Fibroblast of lung (primary cell): ENCODE results near the gene IFI27.

Source experiments
- EZH2 ChIP-seq: IDR thresholded peaks from 2 replicates; pipeline ENCODE4 v1.5.1; 2012; ENCODE audit warnings: low read length, control low read depth, mild to moderate bottlenecking; ENCODE audit errors: missing control alignments
- TF ChIP-seq, protein P1 (sequence below), 2 donors: IDR thresholded peaks in 1 of 2; conservative IDR thresholded peaks in 1 of 2; 1 replicate in 1 of 2; 2 replicates in 1 of 2; pipeline ENCODE4 v1.5.1; 2011 to 2012; ENCODE audit warnings: low read length in 2 of 2, control low read depth in 1 of 2, inconsistent platforms in 1 of 2, low read depth in 1 of 2, mild to moderate bottlenecking in 1 of 2

GRCh38 chr14:94142836-94143235 lies 32.3 kb downstream of the IFI27 start:
- no peak for TF ChIP-seq EZH2
- TF ChIP-seq, protein P1, sequence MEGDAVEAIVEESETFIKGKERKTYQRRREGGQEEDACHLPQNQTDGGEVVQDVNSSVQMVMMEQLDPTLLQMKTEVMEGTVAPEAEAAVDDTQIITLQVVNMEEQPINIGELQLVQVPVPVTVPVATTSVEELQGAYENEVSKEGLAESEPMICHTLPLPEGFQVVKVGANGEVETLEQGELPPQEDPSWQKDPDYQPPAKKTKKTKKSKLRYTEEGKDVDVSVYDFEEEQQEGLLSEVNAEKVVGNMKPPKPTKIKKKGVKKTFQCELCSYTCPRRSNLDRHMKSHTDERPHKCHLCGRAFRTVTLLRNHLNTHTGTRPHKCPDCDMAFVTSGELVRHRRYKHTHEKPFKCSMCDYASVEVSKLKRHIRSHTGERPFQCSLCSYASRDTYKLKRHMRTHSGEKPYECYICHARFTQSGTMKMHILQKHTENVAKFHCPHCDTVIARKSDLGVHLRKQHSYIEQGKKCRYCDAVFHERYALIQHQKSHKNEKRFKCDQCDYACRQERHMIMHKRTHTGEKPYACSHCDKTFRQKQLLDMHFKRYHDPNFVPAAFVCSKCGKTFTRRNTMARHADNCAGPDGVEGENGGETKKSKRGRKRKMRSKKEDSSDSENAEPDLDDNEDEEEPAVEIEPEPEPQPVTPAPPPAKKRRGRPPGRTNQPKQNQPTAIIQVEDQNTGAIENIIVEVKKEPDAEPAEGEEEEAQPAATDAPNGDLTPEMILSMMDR (conservative IDR thresholded peaks at IDR 0.05 in 1 of 2, IDR thresholded peaks at IDR 0.05 in 1 of 2; ENCODE audit: low read depth in 1 of 2, low read length in 2 of 2) = no peak
